Measurements from ENCODE around the gene FAM210B. TPM values are rescaled to one million over a fixed set of nuclear protein-coding genes. Genes with fewer than 3 reads are reported as not detected.

The FAM210B gene
- total and polyA plus RNA-seq, 9 of the 15 experiments (the other 6 are each of a cell fraction or from before 2014, with no cell fraction given): 12.1 to 87.3 (median 47.6) TPM

GRCh38 chr20:56391037-56391436 is 32.3 kb downstream of the FAM210B start (continued):
- peak; percentile 31 for TF ChIP-seq KDM5B (IDR thresholded peaks at IDR 0.05; ENCODE audit: insufficient replicate concordance, low read depth, low read length)
- no peak for TF ChIP-seq MTA2 (IDR thresholded peaks at IDR 0.05; ENCODE audit: low read depth)
- TF ChIP-seq, protein P1, sequence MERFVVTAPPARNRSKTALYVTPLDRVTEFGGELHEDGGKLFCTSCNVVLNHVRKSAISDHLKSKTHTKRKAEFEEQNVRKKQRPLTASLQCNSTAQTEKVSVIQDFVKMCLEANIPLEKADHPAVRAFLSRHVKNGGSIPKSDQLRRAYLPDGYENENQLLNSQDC (CRISPR knock-in tag; IDR thresholded peaks at IDR 0.05): no peak
- TF ChIP-seq SREBF1 (IDR thresholded peaks at IDR 0.05; ENCODE audit: borderline replicate concordance, low read depth, low read length): no peak
- no peak for TF ChIP-seq ZNF347 (CRISPR knock-in tag; IDR thresholded peaks at IDR 0.05; ENCODE audit: low read depth)
- TF ChIP-seq, protein P2, sequence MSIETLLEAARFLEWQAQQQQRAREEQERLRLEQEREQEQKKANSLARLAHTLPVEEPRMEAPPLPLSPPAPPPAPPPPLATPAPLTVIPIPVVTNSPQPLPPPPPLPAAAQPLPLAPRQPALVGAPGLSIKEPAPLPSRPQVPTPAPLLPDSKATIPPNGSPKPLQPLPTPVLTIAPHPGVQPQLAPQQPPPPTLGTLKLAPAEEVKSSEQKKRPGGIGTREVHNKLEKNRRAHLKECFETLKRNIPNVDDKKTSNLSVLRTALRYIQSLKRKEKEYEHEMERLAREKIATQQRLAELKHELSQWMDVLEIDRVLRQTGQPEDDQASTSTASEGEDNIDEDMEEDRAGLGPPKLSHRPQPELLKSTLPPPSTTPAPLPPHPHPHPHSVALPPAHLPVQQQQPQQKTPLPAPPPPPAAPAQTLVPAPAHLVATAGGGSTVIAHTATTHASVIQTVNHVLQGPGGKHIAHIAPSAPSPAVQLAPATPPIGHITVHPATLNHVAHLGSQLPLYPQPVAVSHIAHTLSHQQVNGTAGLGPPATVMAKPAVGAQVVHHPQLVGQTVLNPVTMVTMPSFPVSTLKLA (conservative IDR thresholded peaks at IDR 0.05): no peak
- no peak for TF ChIP-seq DACH1 (IDR thresholded peaks at IDR 0.05; ENCODE audit: partially characterized antibody)
- TF ChIP-seq, protein P3, sequence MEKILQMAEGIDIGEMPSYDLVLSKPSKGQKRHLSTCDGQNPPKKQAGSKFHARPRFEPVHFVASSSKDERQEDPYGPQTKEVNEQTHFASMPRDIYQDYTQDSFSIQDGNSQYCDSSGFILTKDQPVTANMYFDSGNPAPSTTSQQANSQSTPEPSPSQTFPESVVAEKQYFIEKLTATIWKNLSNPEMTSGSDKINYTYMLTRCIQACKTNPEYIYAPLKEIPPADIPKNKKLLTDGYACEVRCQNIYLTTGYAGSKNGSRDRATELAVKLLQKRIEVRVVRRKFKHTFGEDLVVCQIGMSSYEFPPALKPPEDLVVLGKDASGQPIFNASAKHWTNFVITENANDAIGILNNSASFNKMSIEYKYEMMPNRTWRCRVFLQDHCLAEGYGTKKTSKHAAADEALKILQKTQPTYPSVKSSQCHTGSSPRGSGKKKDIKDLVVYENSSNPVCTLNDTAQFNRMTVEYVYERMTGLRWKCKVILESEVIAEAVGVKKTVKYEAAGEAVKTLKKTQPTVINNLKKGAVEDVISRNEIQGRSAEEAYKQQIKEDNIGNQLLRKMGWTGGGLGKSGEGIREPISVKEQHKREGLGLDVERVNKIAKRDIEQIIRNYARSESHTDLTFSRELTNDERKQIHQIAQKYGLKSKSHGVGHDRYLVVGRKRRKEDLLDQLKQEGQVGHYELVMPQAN (IDR thresholded peaks at IDR 0.05; ENCODE audit: borderline replicate concordance): no peak
- TF ChIP-seq SMAD2 (IDR thresholded peaks at IDR 0.05; ENCODE audit: low read depth, low read length): no peak
- TF ChIP-seq FOSL1 (tag; conservative IDR thresholded peaks at IDR 0.05): no peak
- TF ChIP-seq SRSF9 (IDR thresholded peaks at IDR 0.05; ENCODE audit: borderline replicate concordance, low read depth, low read length): no peak
- no peak for TF ChIP-seq HDAC6 (IDR thresholded peaks at IDR 0.05; ENCODE audit: low read depth, low read length)
- TF ChIP-seq ZNF197 (CRISPR knock-in tag; IDR thresholded peaks at IDR 0.05; ENCODE audit: low read depth): no peak
- TF ChIP-seq ZBTB17 (CRISPR knock-in tag; IDR thresholded peaks at IDR 0.05): no peak
- no peak for TF ChIP-seq GATA2 (CRISPR knock-in tag; IDR thresholded peaks at IDR 0.05)
- peak in 1 of 2 experiments; percentile 12; a peak in 1 of 4 replicates for TF ChIP-seq SIN3A (IDR thresholded peaks at IDR 0.05; ENCODE audit: borderline replicate concordance in 2 of 2, control insufficient read depth in 1 of 2, low read depth in 2 of 2, low read length in 2 of 2)
